MG63 (cell line): ENCODE data around the gene ESRRA. TPM values are rescaled to one million over a fixed set of nuclear protein-coding genes. Genes with fewer than 3 reads are reported as not detected.

Source experiments
- DNase-seq: peaks from one replicate; pipeline ENCODE4 v3.0.0-alpha.2; 2020
- H3K27me3 ChIP-seq: fragments of 250-450 bp; sonication (Bioruptor Pico); 2 replicates; pipeline ENCODE4 v1.5.1; 2020; ENCODE audit warnings: mild to moderate bottlenecking, moderate library complexity
- H3K36me3 ChIP-seq: fragments of 250-450 bp; sonication (Bioruptor Pico); 2 replicates; pipeline ENCODE4 v1.5.1; 2020; ENCODE audit warnings: mild to moderate bottlenecking, moderate library complexity
- H3K4me3 ChIP-seq: fragments of 250-450 bp; sonication (Bioruptor Pico); 2 replicates; pipeline ENCODE4 v1.5.1; 2020; ENCODE audit warnings: mild to moderate bottlenecking, moderate library complexity
- H3K9me3 ChIP-seq: fragments of 250-450 bp; sonication (Bioruptor Pico); 2 replicates; pipeline ENCODE4 v1.5.1; 2020; ENCODE audit warnings: mild to moderate bottlenecking, moderate library complexity
- total RNA-seq: library from RNA; depleted of rRNA; stranded (reverse); fragments of >200 nt; shearing (Covaris generic); gene quantifications from 2 replicates; pipeline ENCODE4 v1.2.3, GENCODE V29; 2014; ENCODE audit warnings: low replicate concordance

Gene ESRRA
- total RNA-seq, 1 experiment from 2014 or later, result 79.2 TPM

DNA sequence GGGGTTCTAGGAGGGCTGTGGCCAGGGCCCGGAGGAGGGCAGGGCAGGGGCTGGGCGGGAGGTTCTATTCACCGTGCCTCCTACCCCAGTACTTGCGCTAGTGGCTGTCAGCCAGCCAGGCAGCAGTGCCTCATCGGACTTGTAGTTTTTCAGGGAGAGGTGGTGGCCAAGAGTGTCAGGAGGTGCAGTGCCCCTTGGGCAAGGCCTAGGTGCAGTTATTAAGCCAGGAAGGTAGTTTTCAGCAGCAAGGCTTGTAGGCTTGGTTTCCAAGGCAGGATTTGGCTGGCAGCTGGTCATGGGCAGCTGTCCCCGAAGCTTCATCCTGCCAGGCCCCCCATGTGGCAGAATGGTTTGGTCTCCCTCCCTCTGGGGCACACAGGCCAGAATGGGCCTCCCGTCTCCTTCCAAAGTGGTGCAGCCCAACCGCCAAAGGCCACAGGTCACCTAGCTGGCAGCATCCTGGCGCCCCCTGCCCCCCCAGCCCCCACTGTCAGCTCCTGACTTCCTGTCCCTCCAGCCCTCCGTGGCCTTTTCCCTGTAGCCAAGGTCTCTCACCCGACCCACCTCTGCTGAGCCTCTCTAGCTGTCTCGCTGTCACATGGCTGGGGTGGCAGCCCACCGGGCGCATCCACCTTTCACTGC, 43.2 kb downstream of the ESRRA start:
- Histone ChIP-seq H3K9me3 (no peaks in the 10 kb centered on the region), H3K27me3 (no peaks in the 10 kb centered on the region), H3K4me3 (no peak overlapping the region), H3K36me3 (no peaks in the 10 kb centered on the region)
- no peak for DNase-seq

DNA sequence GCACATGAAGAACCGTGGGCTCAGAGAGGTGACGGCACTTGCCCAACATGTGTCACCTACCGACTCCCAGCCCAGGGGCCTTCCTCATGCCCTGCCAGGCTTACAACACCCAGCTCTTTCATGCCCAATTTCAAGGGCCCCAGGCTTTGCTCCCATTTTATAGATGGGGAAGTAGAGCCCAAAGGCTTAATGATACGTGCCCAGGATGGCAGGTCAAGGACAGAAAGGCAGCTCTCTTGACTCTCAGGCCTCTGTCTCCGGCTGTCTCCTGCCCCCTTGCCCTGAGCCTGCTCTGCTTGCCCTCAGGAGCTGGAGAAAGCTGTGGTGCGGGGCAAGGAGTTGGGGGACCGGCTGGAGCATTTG, 43.7 kb downstream of the ESRRA start:
- DNase-seq, result no peak
- H3K9me3 ChIP-seq, result no peaks in the 10 kb centered on the region
- H3K4me3 ChIP-seq, result no peak overlapping the region
- H3K36me3 ChIP-seq, result no peaks in the 10 kb centered on the region
- H3K27me3 ChIP-seq, result no peaks in the 10 kb centered on the region

DNA sequence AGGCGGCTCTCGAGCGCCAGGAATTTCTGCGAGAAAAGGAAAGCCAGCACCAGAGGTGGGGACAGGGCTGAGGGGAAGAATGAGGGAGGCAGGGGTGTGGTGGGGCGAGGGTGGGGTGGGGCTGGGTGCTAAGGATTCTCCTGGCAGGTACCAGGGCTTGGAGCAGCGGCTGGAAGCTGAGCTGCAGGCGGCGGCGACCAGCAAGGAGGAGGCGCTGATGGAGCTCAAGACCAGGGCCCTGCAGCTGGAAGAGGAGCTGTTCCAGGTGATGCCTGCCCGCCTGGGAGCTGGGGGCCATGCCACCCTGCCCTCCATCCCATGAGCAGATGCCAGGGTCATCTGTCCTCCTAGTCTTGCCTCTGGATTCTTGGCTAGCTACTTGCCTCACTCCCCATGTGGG, 44.1 kb downstream of the ESRRA start:
- Histone ChIP-seq H3K4me3 (no peak overlapping the region), H3K36me3 (no peaks in the 10 kb centered on the region), H3K9me3 (no peaks in the 10 kb centered on the region), H3K27me3 (no peaks in the 10 kb centered on the region)
- no peak for DNase-seq

DNA sequence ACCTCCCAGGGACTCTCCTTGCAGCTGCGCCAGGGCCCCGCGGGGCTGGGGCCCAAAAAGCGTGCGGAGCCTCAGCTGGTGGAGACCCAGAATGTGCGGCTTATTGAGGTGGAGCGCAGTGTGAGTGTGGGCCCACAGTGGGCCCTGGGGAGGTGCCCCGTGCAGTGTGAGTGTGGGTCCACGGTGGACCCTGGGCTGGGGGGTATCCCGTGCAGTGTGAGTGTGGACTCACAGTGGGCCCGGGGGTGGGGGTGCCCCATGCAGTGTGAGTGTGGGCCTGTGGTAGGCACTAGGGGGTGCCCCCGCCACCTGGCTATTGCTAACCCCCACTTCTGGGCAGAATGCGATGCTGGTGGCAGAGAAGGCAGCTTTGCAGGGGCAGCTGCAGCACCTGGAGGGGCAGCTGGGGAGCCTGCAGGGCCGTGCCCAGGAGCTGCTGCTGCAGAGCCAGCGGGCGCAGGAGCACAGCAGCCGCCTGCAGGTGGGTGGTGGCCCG, 45.9 kb downstream of the ESRRA start:
- no peak for DNase-seq
- H3K9me3 ChIP-seq, result no peaks in the 10 kb centered on the region

DNA sequence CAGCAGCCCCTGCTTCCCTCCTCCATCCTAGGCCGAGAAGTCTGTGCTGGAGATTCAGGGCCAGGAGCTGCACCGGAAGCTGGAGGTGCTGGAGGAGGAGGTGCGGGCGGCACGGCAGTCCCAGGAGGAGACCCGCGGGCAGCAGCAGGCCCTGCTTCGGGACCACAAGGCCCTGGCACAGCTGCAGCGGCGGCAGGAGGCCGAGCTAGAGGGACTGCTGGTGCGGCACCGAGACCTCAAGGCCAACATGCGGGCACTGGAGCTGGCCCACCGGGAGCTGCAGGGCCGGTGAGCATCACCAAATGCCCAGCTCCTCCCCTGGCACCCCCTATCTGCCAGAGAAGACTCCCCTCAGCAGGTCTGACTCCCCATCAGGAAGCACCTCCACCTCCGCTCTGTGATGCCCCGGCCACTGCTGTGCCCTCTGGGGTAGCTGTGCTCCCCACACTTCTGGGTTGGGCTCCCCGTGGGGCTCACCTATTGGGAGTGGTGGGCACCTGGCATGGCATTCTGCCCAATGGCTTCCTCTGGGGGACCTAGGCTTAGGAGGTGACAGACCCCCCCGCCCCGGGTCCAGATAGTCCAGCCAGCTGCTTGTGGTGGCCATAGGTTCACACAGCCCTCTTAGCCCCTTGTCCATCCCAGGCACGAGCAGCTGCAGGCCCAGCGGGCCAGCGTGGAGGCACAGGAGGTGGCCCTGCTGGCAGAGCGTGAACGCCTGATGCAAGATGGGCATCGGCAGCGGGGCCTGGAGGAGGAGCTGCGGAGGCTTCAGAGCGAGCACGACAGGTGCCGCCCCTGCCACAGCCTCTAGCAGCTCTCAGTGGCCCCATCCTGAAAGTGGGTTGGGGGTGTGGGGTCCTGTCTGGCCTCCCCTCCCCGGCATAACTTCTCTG, 47.0 kb downstream of the ESRRA start:
- Histone ChIP-seq H3K4me3 (no peak overlapping the region), H3K27me3 (no peaks in the 10 kb centered on the region), H3K36me3 (no peaks in the 10 kb centered on the region), H3K9me3 (no peaks in the 10 kb centered on the region)
- no peak for DNase-seq

More for the DNA sequence above, 45.9 kb downstream of the ESRRA start:
- no peaks in the 10 kb centered on the region for H3K27me3 ChIP-seq
- no peak overlapping the region for H3K4me3 ChIP-seq
- no peaks in the 10 kb centered on the region for H3K36me3 ChIP-seq

DNA sequence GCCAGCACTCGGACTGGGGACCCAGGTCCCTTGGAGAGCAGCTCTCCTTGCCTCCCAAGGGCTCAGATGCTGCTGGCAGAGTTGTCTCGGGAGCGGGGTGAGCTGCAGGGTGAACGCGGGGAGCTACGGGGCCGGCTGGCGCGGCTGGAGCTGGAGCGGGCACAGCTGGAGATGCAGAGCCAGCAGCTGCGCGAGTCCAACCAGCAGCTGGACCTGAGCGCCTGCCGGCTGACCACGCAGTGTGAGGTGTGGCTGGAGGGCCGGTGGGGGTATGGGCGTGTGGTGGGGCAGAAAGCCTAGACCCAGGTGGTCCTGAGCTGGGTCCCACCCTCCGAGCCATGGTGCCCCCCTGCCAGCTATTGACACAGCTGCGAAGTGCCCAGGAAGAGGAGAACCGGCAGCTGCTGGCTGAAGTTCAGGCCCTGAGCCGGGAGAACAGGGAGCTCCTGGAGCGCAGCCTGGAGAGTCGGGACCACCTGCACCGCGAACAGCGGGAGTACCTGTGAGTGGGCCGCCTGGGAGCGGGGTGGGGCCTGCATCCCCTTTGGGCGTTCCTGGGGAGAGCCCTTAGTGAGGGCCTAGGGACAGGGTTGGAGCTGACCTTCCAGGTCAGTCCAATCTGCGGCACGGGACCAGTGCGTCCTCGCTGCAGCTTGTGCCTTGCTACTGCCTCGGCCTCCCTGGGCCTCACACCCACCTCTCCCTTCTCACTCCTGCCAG, 47.8 kb downstream of the ESRRA start:
- no peaks in the 10 kb centered on the region for H3K27me3 ChIP-seq
- H3K4me3 ChIP-seq, result no peak overlapping the region
- no peak for DNase-seq
- H3K36me3 ChIP-seq, result no peaks in the 10 kb centered on the region
- H3K9me3 ChIP-seq, result no peaks in the 10 kb centered on the region

DNA sequence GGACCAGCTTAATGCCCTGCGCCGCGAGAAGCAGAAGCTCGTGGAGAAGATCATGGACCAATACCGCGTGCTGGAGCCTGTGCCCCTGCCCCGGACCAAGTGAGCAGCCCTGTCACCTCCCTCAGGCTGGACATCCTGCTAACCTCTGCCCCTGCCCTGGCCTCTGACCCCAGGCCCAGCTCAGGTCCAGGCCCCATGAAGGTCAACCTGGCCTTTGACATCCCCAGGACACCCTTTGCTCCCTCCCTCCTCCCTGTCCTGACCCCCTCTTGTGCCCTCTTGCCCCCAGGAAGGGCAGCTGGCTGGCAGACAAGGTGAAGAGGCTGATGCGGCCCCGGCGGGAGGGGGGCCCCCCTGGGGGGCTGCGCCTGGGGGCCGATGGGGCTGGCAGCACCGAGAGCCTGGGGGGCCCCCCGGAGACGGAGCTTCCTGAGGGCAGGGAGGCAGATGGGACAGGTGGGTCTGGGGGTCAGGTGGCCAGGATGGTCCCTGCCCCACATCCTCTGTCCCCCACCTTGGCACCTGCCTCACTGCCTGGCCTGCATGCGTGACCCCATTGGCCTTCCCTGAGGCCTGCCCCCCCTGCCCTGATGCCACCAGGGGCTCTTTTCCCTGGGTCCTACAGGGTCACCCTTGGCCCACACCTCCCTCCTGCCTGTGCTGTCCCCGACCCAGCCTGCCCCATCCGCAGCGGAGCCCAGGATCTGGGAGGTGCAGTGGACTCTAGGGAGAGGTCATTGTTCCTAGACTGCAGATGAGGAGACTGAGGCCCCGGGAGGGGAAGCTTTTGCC, 48.6 kb downstream of the ESRRA start:
- Histone ChIP-seq H3K36me3 (no peaks in the 10 kb centered on the region), H3K4me3 (no peak overlapping the region), H3K27me3 (no peaks in the 10 kb centered on the region), H3K9me3 (no peaks in the 10 kb centered on the region)
- no peak for DNase-seq

DNA sequence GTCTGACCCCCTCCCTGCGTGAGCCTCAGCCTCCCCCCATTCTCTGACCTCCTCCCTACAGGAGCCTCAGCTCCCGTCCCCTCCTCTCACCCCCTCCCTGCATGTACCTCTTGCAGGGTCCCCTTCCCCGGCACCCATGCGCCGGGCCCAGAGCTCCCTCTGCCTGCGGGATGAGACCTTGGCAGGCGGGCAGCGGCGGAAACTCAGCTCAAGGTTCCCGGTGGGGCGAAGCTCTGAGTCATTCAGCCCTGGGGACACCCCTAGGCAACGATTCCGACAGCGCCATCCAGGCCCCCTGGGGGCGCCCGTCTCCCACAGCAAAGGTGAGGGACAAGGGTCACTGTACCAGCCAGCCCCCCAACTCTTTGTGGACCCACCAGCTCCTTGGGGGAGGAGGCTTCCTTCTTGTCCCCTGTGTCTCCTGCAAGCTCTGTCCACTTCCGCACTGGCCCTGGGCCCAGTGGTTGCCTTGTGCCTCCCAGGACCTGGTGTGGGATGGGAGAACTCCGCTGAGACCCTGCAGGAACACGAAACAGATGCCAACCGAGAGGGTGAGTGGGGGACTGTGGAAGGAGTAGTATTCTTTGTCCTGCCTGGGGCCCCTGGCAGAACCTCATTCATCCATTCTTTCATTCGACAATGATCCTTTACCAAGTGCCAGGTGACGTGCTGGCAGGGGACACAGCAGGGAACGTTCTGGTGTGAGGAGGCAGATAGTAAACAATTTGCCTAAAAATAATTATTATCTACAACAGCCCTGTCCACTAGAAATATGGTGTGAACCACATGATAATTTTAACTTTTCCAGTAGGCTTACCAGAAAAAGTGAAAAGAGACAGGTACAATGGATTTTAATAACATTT, 50.0 kb downstream of the ESRRA start:
- no peaks in the 10 kb centered on the region for H3K27me3 ChIP-seq
- H3K4me3 ChIP-seq, result peak overlapping the region; percentile 31
- DNase-seq, result peak; percentile 89
- H3K36me3 ChIP-seq, result no peaks in the 10 kb centered on the region
- no peaks in the 10 kb centered on the region for H3K9me3 ChIP-seq

DNA sequence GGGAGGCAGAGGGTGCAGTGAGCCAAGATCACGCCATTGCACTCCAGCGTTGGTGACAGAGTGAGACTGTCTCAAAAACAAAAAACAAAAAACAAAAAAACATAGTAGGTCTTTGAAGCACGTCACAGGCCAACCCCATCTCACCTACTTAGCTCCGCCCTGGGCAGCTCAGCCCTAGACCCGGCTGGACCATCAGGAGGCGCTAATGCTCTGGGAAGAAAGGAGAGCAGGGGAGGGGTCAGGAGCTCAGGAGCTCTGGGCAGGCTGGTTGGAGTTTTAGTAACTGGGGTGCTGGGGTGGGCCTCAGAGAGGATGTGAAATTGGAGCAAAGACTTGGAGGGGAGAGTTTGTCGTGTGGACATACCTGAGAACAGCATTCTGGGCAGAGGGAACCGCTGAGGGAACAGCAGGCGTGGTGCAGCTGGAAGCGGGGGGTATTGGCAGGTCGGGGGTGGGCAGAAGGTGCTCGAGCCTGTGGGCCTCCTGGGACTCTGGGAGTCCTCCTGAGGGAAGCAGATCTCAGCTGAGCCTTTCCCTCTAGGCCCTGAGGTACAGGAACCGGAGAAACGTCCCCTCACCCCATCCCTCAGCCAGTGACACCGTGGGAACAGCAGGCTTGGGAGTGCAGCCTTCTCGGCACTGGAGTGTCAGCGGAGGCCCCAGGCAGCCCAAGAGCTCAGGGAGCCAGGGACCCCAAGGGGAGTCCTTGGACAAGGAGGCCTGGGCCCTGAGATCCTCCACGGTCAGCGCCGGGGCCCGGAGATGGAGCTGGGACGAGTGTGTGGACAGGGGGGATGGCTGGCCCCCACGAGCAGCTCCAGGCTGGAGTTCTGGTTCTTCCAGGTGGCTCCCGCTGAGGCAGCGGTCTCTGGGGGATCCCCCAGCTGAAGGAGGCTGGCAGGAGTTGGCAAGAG, 51.4 kb downstream of the ESRRA start:
- Histone ChIP-seq H3K4me3 (no peak overlapping the region), H3K27me3 (no peaks in the 10 kb centered on the region), H3K36me3 (peaks cover 14% of the 10 kb centered on the region), H3K9me3 (no peaks in the 10 kb centered on the region)
- peak; percentile 53 for DNase-seq

DNA sequence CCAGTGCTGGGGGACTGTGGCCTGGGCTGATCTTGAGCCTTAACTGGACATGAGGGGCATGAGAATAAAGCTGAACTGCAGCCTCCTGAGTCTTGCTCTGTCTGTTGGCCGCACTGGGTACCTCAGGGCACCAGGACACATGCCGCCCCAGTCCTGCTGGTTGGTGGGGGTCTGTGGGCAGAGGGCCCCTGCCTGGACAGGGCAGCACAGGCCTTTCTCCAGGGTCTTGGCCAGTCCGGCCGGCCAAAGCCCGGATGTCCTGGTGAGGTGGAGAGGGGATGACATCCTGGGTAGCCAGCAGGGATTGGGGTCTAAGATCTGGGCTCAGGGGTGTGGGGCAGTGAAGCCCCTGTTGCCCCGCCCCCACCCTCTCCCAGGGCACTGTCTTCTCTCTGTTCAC, 52.1 kb downstream of the ESRRA start:
- DNase-seq, result no peak
- Histone ChIP-seq H3K4me3 (no peak overlapping the region), H3K36me3 (peaks cover 19% of the 10 kb centered on the region), H3K27me3 (no peaks in the 10 kb centered on the region), H3K9me3 (no peaks in the 10 kb centered on the region)

DNA sequence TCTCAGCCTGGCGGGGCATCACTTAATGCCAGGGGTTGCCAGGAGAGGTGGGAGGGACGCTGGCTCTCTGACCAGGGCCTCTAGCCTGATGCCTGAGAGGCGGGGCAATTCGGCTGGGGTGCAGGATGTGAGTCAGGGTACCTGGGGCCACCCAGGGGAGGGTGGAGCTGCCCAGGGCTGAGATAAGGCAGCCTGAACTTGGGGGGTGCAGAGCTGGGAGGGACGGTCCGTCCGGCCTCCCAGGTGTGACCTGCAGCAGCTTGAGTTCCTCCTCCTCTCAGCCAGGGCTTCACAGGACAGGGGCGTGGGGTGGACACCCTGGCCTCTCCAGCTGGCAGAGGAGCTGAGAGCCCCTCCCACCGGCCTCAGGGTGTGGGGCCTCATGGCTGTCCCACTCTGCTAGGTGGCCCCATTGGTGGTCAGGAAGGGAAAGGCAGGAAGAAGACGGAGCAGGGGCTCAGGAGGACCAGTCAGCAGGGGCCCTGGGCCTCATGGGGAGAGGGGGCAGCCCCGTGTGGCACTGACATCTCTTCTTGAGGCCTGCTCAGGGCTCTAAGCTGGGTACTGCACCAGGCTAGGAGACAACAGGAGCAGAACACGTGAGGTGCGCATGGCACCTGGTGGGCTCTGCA, 52.7 kb downstream of the ESRRA start:
- Histone ChIP-seq H3K9me3 (no peaks in the 10 kb centered on the region), H3K27me3 (no peaks in the 10 kb centered on the region), H3K4me3 (peak overlapping the region; percentile 88), H3K36me3 (peaks cover 21% of the 10 kb centered on the region)
- DNase-seq, result peak; percentile 54

DNA sequence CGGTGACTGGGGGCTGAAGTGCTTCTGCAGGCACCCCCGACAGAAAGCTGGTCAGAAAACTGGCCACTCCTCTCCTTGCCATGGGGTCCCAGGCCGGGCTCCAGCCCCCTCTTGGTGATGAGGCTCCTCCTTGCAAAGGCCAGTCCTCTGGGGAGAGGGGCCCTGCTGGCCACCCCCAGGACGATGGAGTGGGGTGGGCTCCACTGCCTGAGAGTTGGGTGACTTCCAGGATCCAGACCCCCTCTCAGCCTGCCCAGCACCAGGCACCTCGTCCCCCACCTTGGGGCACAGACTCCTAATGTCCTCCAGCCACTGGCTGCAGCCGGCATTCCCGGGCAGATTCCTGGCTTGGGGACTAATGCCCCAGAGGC, 53.2 kb downstream of the ESRRA start:
- Histone ChIP-seq H3K27me3 (no peaks in the 10 kb centered on the region), H3K4me3 (peak overlapping the region; percentile 88), H3K36me3 (peaks cover 23% of the 10 kb centered on the region), H3K9me3 (no peaks in the 10 kb centered on the region)
- DNase-seq, result no peak

DNA sequence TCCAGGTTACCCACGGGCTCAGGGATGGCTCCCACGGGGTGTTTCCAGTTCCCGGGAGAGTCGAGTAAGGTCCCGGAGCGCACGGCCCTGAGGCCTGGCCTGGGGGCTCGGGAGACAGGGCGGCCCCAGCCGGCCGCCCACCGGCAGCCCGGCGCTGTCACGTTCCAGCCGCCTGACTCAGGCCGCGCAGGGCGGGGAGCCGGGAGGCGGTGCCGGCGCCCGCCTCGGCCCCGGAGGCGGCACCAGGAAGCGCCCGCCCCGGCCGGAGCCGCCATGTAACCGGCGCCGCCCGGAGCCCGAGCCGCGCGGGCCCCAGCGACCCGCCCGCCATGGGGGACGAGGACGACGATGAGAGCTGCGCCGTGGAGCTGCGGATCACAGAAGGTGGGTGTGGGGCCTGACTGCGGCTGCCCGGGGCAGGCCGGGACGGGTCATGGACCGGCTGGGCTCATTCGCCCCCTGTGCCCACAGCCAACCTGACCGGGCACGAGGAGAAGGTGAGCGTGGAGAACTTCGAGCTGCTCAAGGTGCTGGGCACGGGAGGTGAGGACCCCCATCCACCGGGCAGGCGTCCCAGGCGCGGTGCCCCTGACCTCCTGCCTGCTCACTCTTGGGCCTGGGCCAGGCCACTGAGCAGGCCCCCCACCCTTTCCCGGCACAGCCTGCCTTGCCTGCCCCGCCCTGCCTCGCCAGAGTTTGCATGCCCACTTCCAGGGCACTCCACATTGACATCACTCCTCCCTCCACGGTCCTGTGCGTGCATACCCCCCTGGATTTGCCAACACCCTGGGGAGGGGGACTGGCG, 53.8 kb downstream of the ESRRA start, which contains the start of gene RPS6KA4:
Gene RPS6KA4, plus strand, starts transcription at position 256 of the 805 bp plus-strand sequence. Its CDS starts 74 bp downstream, at position 330.
- peak within 1 kb of the TSS; percentile 88 for H3K4me3 ChIP-seq
- H3K27me3 ChIP-seq, result no peaks in the 10 kb centered on the region
- DNase-seq, result peak; percentile 74
- no peaks in the 10 kb centered on the region for H3K9me3 ChIP-seq
- peaks cover 25% of the 10 kb centered on the region for H3K36me3 ChIP-seq
